Measurements from ENCODE around the gene OGFR.
A peak's percentile ranks its signal among the peaks of the same experiment; 100 is the strongest.

The OGFR gene

DNA sequence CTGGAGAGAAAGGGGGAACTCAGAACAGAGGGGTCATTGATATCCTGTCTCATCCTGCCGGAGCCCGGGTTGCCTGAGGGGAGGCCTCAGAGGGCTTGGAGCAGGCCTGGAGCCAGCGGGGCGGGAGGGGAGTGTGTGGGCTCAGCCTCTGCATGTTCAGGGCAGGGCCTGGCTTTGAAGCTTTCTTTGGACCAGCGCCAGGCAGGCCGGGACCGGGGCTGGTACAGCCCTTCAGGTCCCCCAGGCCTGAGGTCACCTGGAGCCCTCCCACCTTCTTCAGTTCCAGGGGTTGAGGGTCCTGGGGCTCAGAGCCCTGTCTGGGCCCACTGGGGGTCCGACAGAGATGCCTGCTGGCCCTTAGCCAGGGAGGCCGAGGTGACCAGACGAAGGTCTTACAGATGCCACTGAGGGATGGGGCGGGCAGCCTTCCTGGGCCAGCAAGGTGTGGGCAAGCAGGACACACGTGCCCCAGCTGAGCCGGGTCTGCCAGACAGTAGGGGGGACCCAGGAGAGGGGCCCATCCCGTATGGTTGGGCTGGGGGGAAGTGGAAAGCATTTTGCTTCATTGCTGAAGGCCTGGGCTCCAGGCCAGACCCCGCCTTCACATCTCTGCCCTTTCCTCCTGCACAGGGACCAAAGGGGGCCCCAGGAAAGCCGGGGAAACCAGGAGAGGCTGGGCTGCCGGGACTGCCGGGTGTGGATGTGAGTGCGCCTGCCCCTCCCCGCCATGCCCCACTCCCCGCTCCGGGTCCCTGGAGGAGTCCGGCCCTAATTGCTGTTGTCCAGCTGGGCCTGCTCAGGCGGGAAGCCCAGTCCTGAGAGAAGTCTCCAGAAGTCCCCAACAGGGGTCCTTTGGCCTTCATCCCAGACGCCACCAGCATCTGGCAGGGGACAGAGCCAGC, 14.2 kb downstream of the OGFR start:
- no peak overlapping the region for H3K23ac ChIP-seq (ENCODE audit: low read depth, low read length, poor library complexity)
- no peaks in the 10 kb centered on the region for H3K79me1 ChIP-seq (ENCODE audit: low read depth, low read length)
- H3K18ac ChIP-seq (ENCODE audit: low read length), result peak overlapping the region; percentile 90
- H3K4ac ChIP-seq (ENCODE audit: low read length), result no peak overlapping the region
- no peak overlapping the region for H2AFZ ChIP-seq (ENCODE audit: low read length)
- H3K9ac ChIP-seq (ENCODE audit: low read depth, low read length, poor library complexity), result peak overlapping the region; percentile 44
- H3K27ac ChIP-seq (replicated peaks; ENCODE audit: low read length), result no peak overlapping the region
- H3K27me3 ChIP-seq (ENCODE audit: control insufficient read depth in 3 of 3, insufficient read depth in 3 of 3, low read depth in 1 of 3, low read length in 3 of 3), result peaks cover 0 to 52% (median 10%) of the 10 kb centered on the region in 3 experiments
- peaks cover 0 to 2% of the 10 kb centered on the region in 2 donors for H3K36me3 ChIP-seq (replicated peaks in 1 of 2; ENCODE audit: control insufficient read depth in 2 of 2, insufficient read depth in 2 of 2, low read length in 2 of 2)
- peak overlapping the region; percentile 90 for H2BK5ac ChIP-seq (ENCODE audit: low read length)
- no peak overlapping the region for H3K14ac ChIP-seq (ENCODE audit: low read length)
- no peak overlapping the region for H4K8ac ChIP-seq (ENCODE audit: low read depth, low read length)
- H2BK12ac ChIP-seq (ENCODE audit: low read length), result peak overlapping the region; percentile 30
- no CpG with 5 or more reads among the region's 25 CpGs for WGBS, 2 donors (ENCODE audit: extremely low coverage in 2 of 2, insufficient read length in 2 of 2, insufficient replicate concordance in 1 of 2)
- DNase-seq (ENCODE audit: low spot score), result no peak
- peaks cover 26 to 40% of the 10 kb centered on the region in 2 donors for H3K4me1 ChIP-seq (ENCODE audit: control insufficient read depth in 2 of 2, insufficient read depth in 1 of 2, low read depth in 1 of 2, low read length in 2 of 2)
- peak overlapping the region; percentile 100 for H2AK5ac ChIP-seq (ENCODE audit: low read depth, low read length)
- H2BK15ac ChIP-seq (ENCODE audit: low read length), result peak overlapping the region; percentile 64
- no peak overlapping the region for H3K4me2 ChIP-seq (ENCODE audit: insufficient read depth, low read length, poor library complexity, severe bottlenecking)
- peak overlapping the region; percentile 81 for H2BK120ac ChIP-seq (ENCODE audit: low read depth, low read length)
- H4K91ac ChIP-seq (ENCODE audit: low read depth, low read length, poor library complexity), result no peak overlapping the region
- H3K9me3 ChIP-seq (replicated peaks in 1 of 2; ENCODE audit: control insufficient read depth in 2 of 2, insufficient read depth in 1 of 2, low read depth in 1 of 2, low read length in 2 of 2), result no peaks in the 10 kb centered on the region
- H3K4me3 ChIP-seq (ENCODE audit: low read length in 2 of 2), result no peak overlapping the region

DNA sequence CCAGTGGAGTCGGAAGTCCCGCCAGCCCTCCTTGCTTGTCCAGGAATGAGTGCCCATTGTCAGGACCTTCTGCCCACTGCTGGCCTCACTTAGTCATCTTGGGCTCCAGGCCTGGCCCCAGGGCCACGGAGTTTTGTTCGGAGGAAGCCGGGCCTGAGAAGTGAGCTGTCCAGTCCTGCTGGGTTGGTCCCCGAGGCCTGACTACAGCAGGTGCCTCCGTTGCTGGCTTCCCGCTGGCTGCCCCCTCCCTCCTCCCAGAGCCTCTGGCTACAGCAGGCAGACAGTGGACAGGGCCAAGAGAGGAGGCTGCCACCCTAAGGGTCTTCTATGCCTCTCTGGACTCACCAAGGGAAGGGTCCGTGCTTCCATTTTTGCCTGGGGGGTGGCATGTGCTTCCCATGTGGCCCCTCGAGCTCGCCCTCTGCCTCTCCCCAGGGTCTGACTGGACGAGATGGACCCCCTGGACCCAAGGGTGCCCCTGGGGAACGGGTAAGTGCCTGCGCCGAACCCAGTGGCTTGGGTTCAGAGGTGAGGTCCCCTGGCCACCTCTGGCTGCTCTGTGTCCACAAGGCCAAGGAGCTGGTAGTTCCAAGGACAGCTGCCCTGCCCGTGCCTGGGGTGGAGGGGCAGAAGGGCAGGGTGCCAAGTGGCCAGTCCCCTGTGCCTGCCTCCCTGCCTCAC, 15.0 kb downstream of the OGFR start:
- WGBS, 2 donors (ENCODE audit: extremely low coverage in 2 of 2, insufficient read length in 2 of 2, insufficient replicate concordance in 1 of 2), result no CpG with 5 or more reads among the region's 16 CpGs
- Histone ChIP-seq H3K4me1 (ENCODE audit: control insufficient read depth in 2 of 2, insufficient read depth in 1 of 2, low read depth in 1 of 2, low read length in 2 of 2) (peaks cover 34 to 44% of the 10 kb centered on the region in 2 donors), H3K14ac (ENCODE audit: low read length) (no peak overlapping the region), H3K79me1 (ENCODE audit: low read depth, low read length) (peaks cover 2% of the 10 kb centered on the region), H3K27ac (replicated peaks; ENCODE audit: low read length) (no peak overlapping the region), H2BK5ac (ENCODE audit: low read length) (peak overlapping the region; percentile 90), H3K4me3 (ENCODE audit: low read length in 2 of 2) (no peak overlapping the region), H2BK120ac (ENCODE audit: low read depth, low read length) (no peak overlapping the region), H3K4ac (ENCODE audit: low read length) (no peak overlapping the region), H3K23ac (ENCODE audit: low read depth, low read length, poor library complexity) (peak overlapping the region; percentile 85), H2BK15ac (ENCODE audit: low read length) (peak overlapping the region; percentile 64), H3K18ac (ENCODE audit: low read length) (peak overlapping the region; percentile 78), H3K9ac (ENCODE audit: low read depth, low read length, poor library complexity) (no peak overlapping the region), H2AK5ac (ENCODE audit: low read depth, low read length) (peak overlapping the region; percentile 100), H4K8ac (ENCODE audit: low read depth, low read length) (no peak overlapping the region), H3K9me3 (replicated peaks in 1 of 2; ENCODE audit: control insufficient read depth in 2 of 2, insufficient read depth in 1 of 2, low read depth in 1 of 2, low read length in 2 of 2) (no peaks in the 10 kb centered on the region), H4K91ac (ENCODE audit: low read depth, low read length, poor library complexity) (peak overlapping the region; percentile 43), H2AFZ (ENCODE audit: low read length) (no peak overlapping the region), H3K4me2 (ENCODE audit: insufficient read depth, low read length, poor library complexity, severe bottlenecking) (no peak overlapping the region), H2BK12ac (ENCODE audit: low read length) (peak overlapping the region; percentile 75), H3K36me3 (replicated peaks in 1 of 2; ENCODE audit: control insufficient read depth in 2 of 2, insufficient read depth in 2 of 2, low read length in 2 of 2) (no peaks in the 10 kb centered on the region), H3K27me3 (ENCODE audit: control insufficient read depth in 3 of 3, insufficient read depth in 3 of 3, low read depth in 1 of 3, low read length in 3 of 3) (peaks cover 0 to 52% (median 10%) of the 10 kb centered on the region in 3 experiments)
- DNase-seq (ENCODE audit: low spot score), result no peak

DNA sequence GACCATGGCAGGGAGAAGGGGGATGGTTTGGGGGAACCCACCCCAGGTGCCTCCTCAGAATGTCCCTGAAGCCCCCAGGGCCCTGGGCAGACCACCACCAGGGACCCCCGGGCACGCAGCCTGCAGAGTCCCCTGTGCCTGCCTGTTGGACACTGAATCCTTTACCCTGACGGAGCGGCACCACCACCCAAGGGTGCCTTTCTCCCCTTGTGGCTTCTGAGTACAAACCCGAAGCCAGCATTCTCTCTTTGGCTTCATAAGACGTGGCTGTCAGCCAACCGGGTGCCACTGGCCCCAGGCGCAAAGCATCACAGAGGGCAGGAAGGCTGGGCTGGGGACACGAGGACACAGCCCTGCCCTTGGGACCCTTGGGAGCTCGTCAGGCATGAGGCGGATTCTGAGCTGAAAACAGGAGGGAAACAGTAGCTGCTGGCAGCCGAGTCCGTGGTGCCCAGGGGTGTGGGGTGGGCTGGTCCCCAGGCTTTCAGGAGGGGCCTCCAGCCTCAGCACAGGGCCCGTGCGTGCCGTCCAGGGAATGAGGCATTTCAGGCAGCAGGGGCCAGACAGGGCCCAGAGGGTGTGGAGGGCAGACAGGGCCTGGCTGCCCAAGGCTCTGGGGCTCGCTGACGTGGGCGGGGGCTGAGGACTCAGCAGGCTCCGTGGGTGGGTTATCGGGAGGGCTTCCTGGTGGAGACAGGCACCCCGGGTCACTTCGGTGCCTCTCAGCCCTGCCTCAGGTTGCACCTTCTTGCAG, 15.8 kb downstream of the OGFR start:
- Histone ChIP-seq H2AK5ac (ENCODE audit: low read depth, low read length) (peak overlapping the region; percentile 100), H3K18ac (ENCODE audit: low read length) (peak overlapping the region; percentile 65), H2BK15ac (ENCODE audit: low read length) (no peak overlapping the region), H3K27me3 (ENCODE audit: control insufficient read depth in 3 of 3, insufficient read depth in 3 of 3, low read depth in 1 of 3, low read length in 3 of 3) (peaks cover 0 to 52% (median 10%) of the 10 kb centered on the region in 3 experiments), H2AFZ (ENCODE audit: low read length) (no peak overlapping the region), H3K79me1 (ENCODE audit: low read depth, low read length) (peaks cover 2% of the 10 kb centered on the region), H3K27ac (replicated peaks; ENCODE audit: low read length) (no peak overlapping the region), H3K14ac (ENCODE audit: low read length) (peak overlapping the region; percentile 82), H4K91ac (ENCODE audit: low read depth, low read length, poor library complexity) (peak overlapping the region; percentile 43), H3K4me3 (ENCODE audit: low read length in 2 of 2) (no peak overlapping the region), H3K23ac (ENCODE audit: low read depth, low read length, poor library complexity) (peak overlapping the region; percentile 85), H3K4me2 (ENCODE audit: insufficient read depth, low read length, poor library complexity, severe bottlenecking) (no peak overlapping the region), H3K9me3 (replicated peaks in 1 of 2; ENCODE audit: control insufficient read depth in 2 of 2, insufficient read depth in 1 of 2, low read depth in 1 of 2, low read length in 2 of 2) (no peaks in the 10 kb centered on the region), H2BK5ac (ENCODE audit: low read length) (peak overlapping the region; percentile 60), H3K4ac (ENCODE audit: low read length) (peak overlapping the region; percentile 76), H3K36me3 (replicated peaks in 1 of 2; ENCODE audit: control insufficient read depth in 2 of 2, insufficient read depth in 2 of 2, low read length in 2 of 2) (no peaks in the 10 kb centered on the region), H4K8ac (ENCODE audit: low read depth, low read length) (peak overlapping the region; percentile 4), H3K4me1 (ENCODE audit: control insufficient read depth in 2 of 2, insufficient read depth in 1 of 2, low read depth in 1 of 2, low read length in 2 of 2) (peaks cover 34 to 43% of the 10 kb centered on the region in 2 donors), H3K9ac (ENCODE audit: low read depth, low read length, poor library complexity) (peak overlapping the region; percentile 44), H2BK12ac (ENCODE audit: low read length) (peak overlapping the region; percentile 90), H2BK120ac (ENCODE audit: low read depth, low read length) (no peak overlapping the region)
- no peak for DNase-seq (ENCODE audit: low spot score)
- no CpG with 5 or more reads among the region's 23 CpGs for WGBS, 2 donors (ENCODE audit: extremely low coverage in 2 of 2, insufficient read length in 2 of 2, insufficient replicate concordance in 1 of 2)

Measured in neuronal stem cell (in vitro differentiated cells).